HG03457 (cell line): Measurements from ENCODE around the gene SPATA32.
"Not testable (repeated sequence)": the region's sequence is repeated elsewhere in the genome, so short reads cannot be mapped to it uniquely, and the experiment has no call there.

Experiments
- ATAC-seq: cut with Tn5 transposase; IDR thresholded peaks from one replicate; pipeline ENCODE4 v1.9.1; 2021; ENCODE audit warnings: moderate number of reproducible peaks; ENCODE audit not compliant: unreplicated experiment

SPATA32 gene

GRCh38 chr17:45261577-45262515, at the start of gene SPATA32:
TSS of gene SPATA32 (minus strand) at chr17:45262094. CDS start at chr17:45262016, 78 bp downstream.
- ATAC-seq: no peak

GRCh38 chr17:45311401-45311759, 49.5 kb upstream of the SPATA32 start:
- ATAC-seq: no peak

GRCh38 chr17:45310380-45311324, 48.8 kb upstream of the SPATA32 start:
- ATAC-seq: no peak

- no peak for ATAC-seq
Measured at GRCh38 chr17:45309400-45309799, 47.5 kb upstream of the SPATA32 start.

- no peak for ATAC-seq
Measured at GRCh38 chr17:45308840-45309239, 46.9 kb upstream of the SPATA32 start.

GRCh38 chr17:45308016-45308365, 46.1 kb upstream of the SPATA32 start:
- no peak for ATAC-seq

GRCh38 chr17:45307290-45308015, 45.6 kb upstream of the SPATA32 start:
- no peak for ATAC-seq

GRCh38 chr17:45306623-45307022, 44.7 kb upstream of the SPATA32 start:
- ATAC-seq: no peak

GRCh38 chr17:45306094-45306493, 44.2 kb upstream of the SPATA32 start:
- no peak for ATAC-seq

GRCh38 chr17:45305530-45306087, 43.7 kb upstream of the SPATA32 start:
- ATAC-seq: no peak

GRCh38 chr17:45302649-45303173, 40.8 kb upstream of the SPATA32 start:
- no peak for ATAC-seq

GRCh38 chr17:45302220-45302619, 40.3 kb upstream of the SPATA32 start:
- ATAC-seq: not testable (repeated sequence)

- no peak for ATAC-seq
Measured at GRCh38 chr17:45301674-45302073, 39.8 kb upstream of the SPATA32 start.

- ATAC-seq: no peak
Measured at GRCh38 chr17:45300060-45300751, 38.3 kb upstream of the SPATA32 start.

- no peak for ATAC-seq
Measured at GRCh38 chr17:45299361-45299760, 37.5 kb upstream of the SPATA32 start.

- no peak for ATAC-seq
Measured at GRCh38 chr17:45298546-45299285, 36.8 kb upstream of the SPATA32 start.

- ATAC-seq: no peak
Measured at GRCh38 chr17:45296833-45297124, 34.9 kb upstream of the SPATA32 start.

- no peak for ATAC-seq
Measured at GRCh38 chr17:45296003-45296832, 34.3 kb upstream of the SPATA32 start.
